ENCODE measurements around the gene SLC6A17.

DNA sequence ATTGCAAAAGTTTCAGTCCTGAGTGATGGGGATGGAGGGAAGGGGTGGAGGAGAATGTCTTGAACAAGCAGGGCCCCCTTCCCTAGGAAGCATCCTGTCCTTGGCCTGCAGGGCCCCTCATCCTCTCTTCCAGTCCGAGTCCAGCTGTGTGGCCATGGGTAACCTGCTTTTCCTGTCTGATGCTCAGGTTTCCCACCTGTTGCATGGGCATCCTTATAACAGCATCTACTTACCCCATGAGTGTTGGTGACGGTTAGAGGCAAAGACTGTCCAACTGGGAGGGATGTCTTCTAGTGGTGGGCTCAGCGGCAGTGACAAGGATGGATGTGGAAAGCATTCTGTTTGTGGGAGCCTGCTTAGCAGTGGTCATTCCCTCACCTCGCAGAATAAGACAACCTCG is 36.1 kb upstream of the SLC6A17 start:
- TF ChIP-seq CTCF (IDR thresholded peaks at IDR 0.05; ENCODE audit: low read length): no peak
- no peak for TF ChIP-seq EZH2 (optimal IDR thresholded peaks at IDR 0.05; ENCODE audit: low read depth, low read length)
- no peak for TF ChIP-seq EZH2phosphoT487 (IDR thresholded peaks at IDR 0.05; ENCODE audit: low read length)

All from MM.1S (cell line).